Astrocyte (in vitro differentiated cells and primary cell): Measurements from ENCODE around the gene HES5. TPM values are rescaled to one million over a fixed set of nuclear protein-coding genes. Genes with fewer than 3 reads are reported as not detected.

Experiments used
- DNase-seq: peaks from one replicate; pipeline ENCODE4 v3.0.0-alpha.2; 2010; ENCODE audit warnings: low read depth
- FAIRE-seq: peaks from 2 replicates; lab custom pipeline; 2011; peaks lifted over from hg19 to GRCh38; lab: Jason Lieb, UNC
- H2AFZ ChIP-seq: 2 replicates; pipeline ENCODE4 v1.6.0; 2012; ENCODE audit warnings: low read depth, low read length, inconsistent platforms
- H3K27ac ChIP-seq: 2 replicates; pipeline ENCODE4 v1.5.1; 2011; ENCODE audit warnings: low read depth, low read length, inconsistent platforms
- H3K27me3 ChIP-seq: 2 replicates; pipeline ENCODE4 v1.6.0; 2011; ENCODE audit warnings: low read length, inconsistent platforms; ENCODE audit not compliant: insufficient read depth
- H3K36me3 ChIP-seq: 2 replicates; pipeline ENCODE4 v1.5.1; 2011; ENCODE audit warnings: low read length, inconsistent platforms; ENCODE audit not compliant: insufficient read depth
- H3K4me1 ChIP-seq: 2 replicates; pipeline ENCODE4 v1.5.1; 2011; ENCODE audit warnings: low read length, inconsistent platforms; ENCODE audit not compliant: insufficient read depth
- H3K4me2 ChIP-seq: 2 replicates; pipeline ENCODE4 v1.6.0; 2012; ENCODE audit warnings: low read length, inconsistent platforms
- H3K4me3 ChIP-seq: 2 replicates; pipeline ENCODE4 v1.5.1; 2011; ENCODE audit warnings: low read depth, mild to moderate bottlenecking, low read length, inconsistent platforms; ENCODE audit not compliant: insufficient read depth
- H3K79me2 ChIP-seq: 2 replicates; pipeline ENCODE4 v1.6.0; 2012; ENCODE audit warnings: mild to moderate bottlenecking, low read length, inconsistent platforms; ENCODE audit not compliant: insufficient read depth
- H3K9ac ChIP-seq: 2 replicates; pipeline ENCODE4 v1.6.0; 2012; ENCODE audit warnings: mild to moderate bottlenecking, low read length, inconsistent platforms
- H3K9me3 ChIP-seq: 2 replicates; pipeline ENCODE4 v1.5.1; 2012; ENCODE audit warnings: low read depth, mild to moderate bottlenecking, low read length, inconsistent platforms; ENCODE audit not compliant: insufficient read depth
- H4K20me1 ChIP-seq: 2 replicates; pipeline ENCODE4 v1.6.0; 2012; ENCODE audit warnings: low read length, inconsistent platforms; ENCODE audit not compliant: insufficient read depth
- H3K27ac Mint-ChIP-seq: one replicate; pipeline ENCODE4 v1.8.0; 2021; ENCODE audit warnings: mild to moderate bottlenecking, mixed read lengths; ENCODE audit not compliant: unreplicated experiment
- H3K27me3 Mint-ChIP-seq: one replicate; pipeline ENCODE4 v1.8.0; 2021; ENCODE audit warnings: low read depth, mixed read lengths; ENCODE audit not compliant: unreplicated experiment
- H3K36me3 Mint-ChIP-seq: one replicate; pipeline ENCODE4 v1.8.0; 2021; ENCODE audit warnings: low read depth, mixed read lengths; ENCODE audit not compliant: unreplicated experiment
- H3K4me1 Mint-ChIP-seq: one replicate; pipeline ENCODE4 v1.8.0; 2021; ENCODE audit warnings: low read depth, mixed read lengths; ENCODE audit not compliant: unreplicated experiment
- H3K4me3 Mint-ChIP-seq: one replicate; pipeline ENCODE4 v1.8.0; 2021; ENCODE audit warnings: mild to moderate bottlenecking, moderate library complexity, mixed read lengths; ENCODE audit not compliant: unreplicated experiment
- H3K9me3 Mint-ChIP-seq: one replicate; pipeline ENCODE4 v1.8.0; 2021; ENCODE audit warnings: mild to moderate bottlenecking, mixed read lengths; ENCODE audit not compliant: unreplicated experiment
- EZH2 ChIP-seq: IDR thresholded peaks from 2 replicates; pipeline ENCODE4 v1.6.1; 2012; ENCODE audit warnings: mild to moderate bottlenecking, low read length, inconsistent platforms; ENCODE audit not compliant: insufficient read depth
- total RNA-seq: library from RNA; stranded (reverse); gene quantifications from 2 replicates; pipeline ENCODE4 v1.2.1, GENCODE V29; 2021
- TF ChIP-seq, protein P1 (sequence below): IDR thresholded peaks from 2 replicates; pipeline ENCODE4 v1.5.1; 2011; ENCODE audit warnings: low read depth, mild to moderate bottlenecking, inconsistent platforms, low read length, moderate library complexity; ENCODE audit not compliant: insufficient read depth

HES5 gene
- total RNA-seq, 1 donor from 2014 or later, result not detected

DNA sequence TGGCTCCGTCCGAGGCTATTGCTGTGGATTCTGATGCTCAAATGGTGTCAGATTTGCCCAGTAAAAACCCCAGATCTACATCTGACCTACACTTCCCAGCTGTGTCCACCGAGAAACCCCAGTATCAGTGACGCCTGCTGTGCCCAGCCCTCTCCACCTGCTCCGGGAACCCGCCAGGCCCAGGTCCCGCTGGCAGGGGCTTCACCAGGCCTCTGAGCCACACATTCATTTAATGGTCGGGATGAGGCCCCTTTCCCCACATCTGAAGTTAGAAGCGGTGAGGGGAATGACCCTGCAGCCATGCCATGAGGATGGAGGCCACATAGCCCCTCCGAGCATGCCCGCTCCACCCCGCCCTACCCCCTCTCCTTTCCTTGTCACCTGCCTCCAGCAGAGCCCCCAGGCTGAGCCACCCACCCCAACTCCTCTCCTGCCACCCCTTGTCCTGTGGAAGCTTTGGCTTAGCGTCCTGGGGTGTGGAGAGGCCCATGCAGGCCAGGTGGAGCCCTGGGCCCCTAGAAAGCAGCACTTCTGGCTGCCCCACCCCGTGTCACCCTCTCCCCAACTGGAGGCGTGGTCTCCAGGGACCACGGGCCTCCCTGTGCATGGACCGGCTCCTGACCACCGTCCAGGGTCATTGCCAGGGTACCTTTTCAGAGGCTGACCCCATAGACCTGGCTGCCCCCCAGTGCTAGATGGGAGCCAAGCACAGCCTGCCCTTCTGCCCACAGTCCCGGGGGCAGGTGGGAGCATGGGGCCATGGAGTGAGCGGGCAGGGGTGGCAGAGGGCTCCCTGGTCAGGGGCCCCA, 34.1 kb upstream of the HES5 start:
- no peak overlapping the region for H3K27ac Mint-ChIP-seq
- no peaks in the 10 kb centered on the region for H3K36me3 Mint-ChIP-seq
- H3K9ac ChIP-seq, result no peak overlapping the region
- no peaks in the 10 kb centered on the region for H3K27me3 ChIP-seq
- no peaks in the 10 kb centered on the region for H4K20me1 ChIP-seq
- TF ChIP-seq, protein P1, sequence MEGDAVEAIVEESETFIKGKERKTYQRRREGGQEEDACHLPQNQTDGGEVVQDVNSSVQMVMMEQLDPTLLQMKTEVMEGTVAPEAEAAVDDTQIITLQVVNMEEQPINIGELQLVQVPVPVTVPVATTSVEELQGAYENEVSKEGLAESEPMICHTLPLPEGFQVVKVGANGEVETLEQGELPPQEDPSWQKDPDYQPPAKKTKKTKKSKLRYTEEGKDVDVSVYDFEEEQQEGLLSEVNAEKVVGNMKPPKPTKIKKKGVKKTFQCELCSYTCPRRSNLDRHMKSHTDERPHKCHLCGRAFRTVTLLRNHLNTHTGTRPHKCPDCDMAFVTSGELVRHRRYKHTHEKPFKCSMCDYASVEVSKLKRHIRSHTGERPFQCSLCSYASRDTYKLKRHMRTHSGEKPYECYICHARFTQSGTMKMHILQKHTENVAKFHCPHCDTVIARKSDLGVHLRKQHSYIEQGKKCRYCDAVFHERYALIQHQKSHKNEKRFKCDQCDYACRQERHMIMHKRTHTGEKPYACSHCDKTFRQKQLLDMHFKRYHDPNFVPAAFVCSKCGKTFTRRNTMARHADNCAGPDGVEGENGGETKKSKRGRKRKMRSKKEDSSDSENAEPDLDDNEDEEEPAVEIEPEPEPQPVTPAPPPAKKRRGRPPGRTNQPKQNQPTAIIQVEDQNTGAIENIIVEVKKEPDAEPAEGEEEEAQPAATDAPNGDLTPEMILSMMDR, result no peak
- no peak for TF ChIP-seq EZH2
- H3K4me1 ChIP-seq, result no peaks in the 10 kb centered on the region
- no peak overlapping the region for H3K4me3 Mint-ChIP-seq
- H3K79me2 ChIP-seq, result no peaks in the 10 kb centered on the region
- H3K9me3 Mint-ChIP-seq, result no peaks in the 10 kb centered on the region
- no peak overlapping the region for H3K4me3 ChIP-seq
- H3K27ac ChIP-seq, result no peak overlapping the region
- H3K4me2 ChIP-seq, result no peak overlapping the region
- no peaks in the 10 kb centered on the region for H3K9me3 ChIP-seq
- H3K36me3 ChIP-seq, result no peaks in the 10 kb centered on the region
- DNase-seq, result no peak
- no peak overlapping the region for H2AFZ ChIP-seq
- FAIRE-seq, result no peak
- peaks cover 16% of the 10 kb centered on the region for H3K27me3 Mint-ChIP-seq
- peaks cover 5% of the 10 kb centered on the region for H3K4me1 Mint-ChIP-seq

DNA sequence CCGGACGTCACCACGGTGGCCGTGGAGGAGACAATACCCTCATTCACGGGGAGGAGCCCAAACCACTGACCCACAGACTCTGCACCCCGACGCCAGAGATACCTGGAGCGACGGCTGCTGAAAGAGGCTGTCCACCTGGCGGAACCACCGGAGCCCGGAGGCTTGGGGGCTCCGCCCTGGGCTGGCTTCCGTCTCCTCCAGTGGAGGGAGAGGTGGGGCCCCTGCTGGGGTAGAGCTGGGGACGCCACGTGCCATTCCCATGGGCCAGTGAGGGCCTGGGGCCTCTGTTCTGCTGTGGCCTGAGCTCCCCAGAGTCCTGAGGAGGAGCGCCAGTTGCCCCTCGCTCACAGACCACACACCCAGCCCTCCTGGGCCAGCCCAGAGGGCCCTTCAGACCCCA, 33.1 kb upstream of the HES5 start:
- H3K36me3 Mint-ChIP-seq, result no peaks in the 10 kb centered on the region
- no peaks in the 10 kb centered on the region for H3K9me3 Mint-ChIP-seq
- H3K4me3 Mint-ChIP-seq, result no peak overlapping the region
- Histone ChIP-seq H3K4me1 (no peaks in the 10 kb centered on the region), H3K9me3 (no peaks in the 10 kb centered on the region), H3K4me3 (no peak overlapping the region), H3K36me3 (no peaks in the 10 kb centered on the region), H4K20me1 (no peaks in the 10 kb centered on the region), H3K4me2 (no peak overlapping the region), H3K9ac (no peak overlapping the region), H2AFZ (no peak overlapping the region), H3K27me3 (no peaks in the 10 kb centered on the region), H3K79me2 (no peaks in the 10 kb centered on the region), H3K27ac (no peak overlapping the region)
- no peak overlapping the region for H3K27ac Mint-ChIP-seq
- no peak for FAIRE-seq
- peaks cover 5% of the 10 kb centered on the region for H3K4me1 Mint-ChIP-seq
- no peak for DNase-seq
- TF ChIP-seq, protein P1, result no peak
- TF ChIP-seq EZH2, result no peak
- H3K27me3 Mint-ChIP-seq, result peaks cover 12% of the 10 kb centered on the region
